ENCODE data around the gene FOXN3. TPM values are rescaled to one million over a fixed set of nuclear protein-coding genes. Genes with fewer than 3 reads are reported as not detected.
A peak's percentile ranks its signal among the peaks of the same experiment; 100 is the strongest.

Gene FOXN3
- polyA plus RNA-seq, 1 donor from 2014 or later = 10.3 TPM

GRCh38 chr14:89233184-89233583, 183.8 kb downstream of the FOXN3 start:
- Histone ChIP-seq H3K27me3 (ENCODE audit: insufficient read depth, low read depth, low read length) (no peaks in the 10 kb centered on the region), H3K36me3 (ENCODE audit: insufficient read depth, low read length) (no peaks in the 10 kb centered on the region), H2AFZ (ENCODE audit: low read depth, low read length) (no peak overlapping the region), H3K9me3 (ENCODE audit: low read length) (no peaks in the 10 kb centered on the region), H3K9ac (ENCODE audit: low read length) (peak overlapping the region; percentile 34), H3K9me2 (ENCODE audit: insufficient read depth, low read length) (no peaks in the 10 kb centered on the region), H3K27ac (ENCODE audit: low read length) (peak overlapping the region; percentile 67), H3F3A (ENCODE audit: insufficient read depth, low read length, poor library complexity, severe bottlenecking) (no peaks in the 10 kb centered on the region), H4K20me1 (ENCODE audit: insufficient read depth) (no peaks in the 10 kb centered on the region), H3K4me2 (ENCODE audit: low read length) (peak overlapping the region; percentile 32), H3K4me3 (ENCODE audit: low read length) (peak overlapping the region; percentile 31), H3K79me2 (replicated peaks; ENCODE audit: insufficient read depth, low read length) (no peaks in the 10 kb centered on the region)
- no peak for TF ChIP-seq RAD21 (conservative IDR thresholded peaks at IDR 0.05)
- TF ChIP-seq POLR2AphosphoS5 (IDR thresholded peaks at IDR 0.05) = no peak
- no peak for TF ChIP-seq REST (IDR thresholded peaks at IDR 0.05; ENCODE audit: borderline replicate concordance)
- no peak for TF ChIP-seq EZH2 (IDR thresholded peaks at IDR 0.05; ENCODE audit: borderline replicate concordance, insufficient read depth, low read length, poor library complexity, severe bottlenecking)
- no peak for TF ChIP-seq EP300 (conservative IDR thresholded peaks at IDR 0.05; ENCODE audit: poor library complexity, severe bottlenecking)
- no peak for TF ChIP-seq TAF1 (IDR thresholded peaks at IDR 0.05; ENCODE audit: low read depth)
- no peak for TF ChIP-seq SMC3 (conservative IDR thresholded peaks at IDR 0.05; ENCODE audit: poor library complexity)
- TF ChIP-seq MXI1 (conservative IDR thresholded peaks at IDR 0.05; ENCODE audit: poor library complexity, severe bottlenecking) = no peak
- TF ChIP-seq CTCF (IDR thresholded peaks at IDR 0.05; ENCODE audit: poor library complexity, severe bottlenecking) = no peak

- Histone ChIP-seq H3K79me2 (replicated peaks; ENCODE audit: insufficient read depth, low read length) (no peaks in the 10 kb centered on the region), H3K36me3 (ENCODE audit: insufficient read depth, low read length) (no peaks in the 10 kb centered on the region), H3K9ac (ENCODE audit: low read length) (peak overlapping the region; percentile 34), H2AFZ (ENCODE audit: low read depth, low read length) (no peak overlapping the region), H3K4me2 (ENCODE audit: low read length) (peak overlapping the region; percentile 32), H4K20me1 (ENCODE audit: insufficient read depth) (no peaks in the 10 kb centered on the region), H3K9me2 (ENCODE audit: insufficient read depth, low read length) (no peaks in the 10 kb centered on the region), H3K27ac (ENCODE audit: low read length) (peak overlapping the region; percentile 67), H3K27me3 (ENCODE audit: insufficient read depth, low read depth, low read length) (no peaks in the 10 kb centered on the region), H3K9me3 (ENCODE audit: low read length) (no peaks in the 10 kb centered on the region), H3F3A (ENCODE audit: insufficient read depth, low read length, poor library complexity, severe bottlenecking) (no peaks in the 10 kb centered on the region), H3K4me3 (ENCODE audit: low read length) (peak overlapping the region; percentile 31)
- TF ChIP-seq EP300 (conservative IDR thresholded peaks at IDR 0.05; ENCODE audit: poor library complexity, severe bottlenecking) = no peak
- TF ChIP-seq RAD21 (conservative IDR thresholded peaks at IDR 0.05) = peak; percentile 12
- TF ChIP-seq CTCF (IDR thresholded peaks at IDR 0.05; ENCODE audit: poor library complexity, severe bottlenecking) = no peak
- peak; percentile 26 for TF ChIP-seq REST (IDR thresholded peaks at IDR 0.05; ENCODE audit: borderline replicate concordance)
- no peak for TF ChIP-seq EZH2 (IDR thresholded peaks at IDR 0.05; ENCODE audit: borderline replicate concordance, insufficient read depth, low read length, poor library complexity, severe bottlenecking)
- no peak for TF ChIP-seq TAF1 (IDR thresholded peaks at IDR 0.05; ENCODE audit: low read depth)
- peak; percentile 54 for TF ChIP-seq POLR2AphosphoS5 (IDR thresholded peaks at IDR 0.05)
- no peak for TF ChIP-seq SMC3 (conservative IDR thresholded peaks at IDR 0.05; ENCODE audit: poor library complexity)
- no peak for TF ChIP-seq MXI1 (conservative IDR thresholded peaks at IDR 0.05; ENCODE audit: poor library complexity, severe bottlenecking)
Observed at GRCh38 chr14:89232265-89233070, 184.6 kb downstream of the FOXN3 start.

Data from neural cell (in vitro differentiated cells).